Epithelial cell of proximal tubule (primary cell): Measurements from ENCODE around the gene RPS3A. TPM values are rescaled to one million over a fixed set of nuclear protein-coding genes. Genes with fewer than 3 reads are reported as not detected.
"Not testable (repeated sequence)": the region's sequence is repeated elsewhere in the genome, so short reads cannot be mapped to it uniquely, and the experiment has no call there.

Source experiments
- DNase-seq: peaks from one replicate; pipeline ENCODE4 v3.0.0-alpha.2; 2011; ENCODE audit warnings: low read depth
- H3K4me3 ChIP-seq: 2 replicates; pipeline ENCODE4 v1.5.1; 2011; ENCODE audit warnings: low read depth, mild to moderate bottlenecking, low read length
- CTCF ChIP-seq: conservative IDR thresholded peaks from 2 replicates; pipeline ENCODE4 v1.5.1; 2012; ENCODE audit warnings: low read depth, mild to moderate bottlenecking, low read length
- total RNA-seq: library from RNA; depleted of rRNA; stranded (reverse); fragments of >200 nt; gene quantifications from 2 replicates; pipeline ENCODE4 v1.2.3, GENCODE V29; 2015

RPS3A gene
- 3,250 and 3,667 TPM in 2 replicates for total RNA-seq

DNA sequence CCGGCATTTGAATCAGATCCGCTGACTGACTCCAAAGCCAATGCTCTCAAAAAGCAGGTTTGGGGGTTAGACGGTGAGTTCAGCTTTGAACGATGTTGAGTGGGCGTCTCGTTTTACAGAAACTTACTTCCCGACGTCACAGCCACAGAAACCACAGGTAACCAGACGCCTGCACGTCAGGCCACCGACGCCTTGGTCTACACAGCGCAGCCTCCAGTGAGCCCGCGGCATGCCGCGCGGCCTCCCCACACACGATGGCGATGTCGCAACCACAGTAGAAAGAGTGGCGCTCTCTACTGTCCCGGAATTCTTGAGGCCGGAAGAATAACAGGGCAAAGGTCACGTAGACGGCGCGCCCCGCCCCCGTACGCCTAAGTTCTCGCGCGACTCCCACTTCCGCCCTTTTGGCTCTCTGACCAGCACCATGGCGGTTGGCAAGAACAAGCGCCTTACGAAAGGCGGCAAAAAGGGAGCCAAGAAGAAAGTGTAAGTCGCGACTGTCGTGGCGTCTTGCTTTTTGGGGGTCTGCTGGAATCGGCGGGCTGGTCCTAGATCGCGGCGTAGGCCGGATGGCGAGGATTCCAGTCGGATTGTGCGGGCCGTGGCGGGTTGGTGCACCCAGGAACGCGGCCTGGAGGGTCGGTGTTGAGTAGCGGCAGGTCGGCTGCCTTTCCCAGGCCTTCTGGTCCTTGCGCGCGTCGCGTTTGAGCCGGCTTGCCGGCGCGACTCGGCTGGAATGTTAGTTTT is at the start of gene RPS3A:
TSS of gene RPS3A (plus strand) at position 400 of the 747 bp plus-strand sequence. CDS start at position 425, 25 bp downstream.
- DNase-seq, result peak; percentile 82
- peak; percentile 77 for TF ChIP-seq CTCF
- H3K4me3 ChIP-seq, result peak within 1 kb of the TSS; percentile 76

GRCh38 chr4:151052785-151053184 is 46.6 kb upstream of the RPS3A start:
- TF ChIP-seq CTCF, result no peak
- no peak overlapping the region for H3K4me3 ChIP-seq
- DNase-seq, result no peak

DNA sequence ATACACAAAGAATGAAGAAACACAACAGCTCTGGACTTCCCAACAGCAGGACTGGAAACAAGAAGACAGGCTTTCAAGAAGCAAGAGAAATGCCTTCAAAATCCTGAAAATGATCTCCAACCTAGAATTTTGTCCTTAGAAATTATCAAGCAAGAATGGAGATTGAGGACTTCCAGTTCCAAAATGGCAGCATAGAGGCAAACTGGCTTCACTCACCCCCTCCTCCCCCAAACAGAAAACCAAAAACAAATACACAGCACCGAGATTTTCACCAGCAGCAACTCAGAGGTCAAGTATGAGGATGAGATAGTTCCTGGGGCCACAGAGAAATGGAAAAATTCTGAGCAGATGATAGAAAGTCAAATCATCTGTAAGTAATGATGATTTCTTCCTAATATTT is 43.9 kb upstream of the RPS3A start:
- no peak for TF ChIP-seq CTCF
- no peak for DNase-seq
- no peak overlapping the region for H3K4me3 ChIP-seq

- not testable (repeated sequence) for DNase-seq, H3K4me3 ChIP-seq
Measured at GRCh38 chr4:151063143-151063542, 36.3 kb upstream of the RPS3A start.

- no peak overlapping the region for H3K4me3 ChIP-seq
- TF ChIP-seq CTCF, result no peak
- no peak for DNase-seq
Measured at GRCh38 chr4:151067316-151067970, 32.0 kb upstream of the RPS3A start.

- DNase-seq, result no peak
- H3K4me3 ChIP-seq, result no peak overlapping the region
- TF ChIP-seq CTCF, result no peak
Measured at GRCh38 chr4:151074416-151074916, 25.0 kb upstream of the RPS3A start.

- not testable (repeated sequence) for H3K4me3 ChIP-seq, DNase-seq
Measured at GRCh38 chr4:151077978-151078377, 21.4 kb upstream of the RPS3A start.

GRCh38 chr4:151087467-151087866 is 12.0 kb upstream of the RPS3A start:
- no peak for TF ChIP-seq CTCF
- H3K4me3 ChIP-seq, result no peak overlapping the region
- no peak for DNase-seq
